Measurements from ENCODE around the gene ARMC12.

Gene ARMC12

GRCh38 chr6:35777356-35778102 lies 40.7 kb downstream of the ARMC12 start:
- no peak for DNase-seq

- DNase-seq = no peak
These were observed 41.6 kb downstream of the ARMC12 start for GRCh38 chr6:35778437-35778836.

GRCh38 chr6:35780719-35781118 lies 43.9 kb downstream of the ARMC12 start, which contains the start of gene CLPSL1:
Gene CLPSL1 (plus strand): TSS chr6:35781019. CDS start chr6:35781111, 92 bp downstream.
- DNase-seq = no peak

- DNase-seq = no peak
These were observed 44.5 kb downstream of the ARMC12 start for GRCh38 chr6:35781290-35781689.

- DNase-seq = no peak
These were observed 45.6 kb downstream of the ARMC12 start for GRCh38 chr6:35782424-35782823.

GRCh38 chr6:35784200-35784599 lies 47.4 kb downstream of the ARMC12 start:
- DNase-seq = no peak

GRCh38 chr6:35786272-35786671 lies 49.4 kb downstream of the ARMC12 start:
- DNase-seq = no peak

- no peak for DNase-seq
These were observed 50.0 kb downstream of the ARMC12 start for GRCh38 chr6:35786810-35787209.

- DNase-seq = no peak
These were observed 50.7 kb downstream of the ARMC12 start for GRCh38 chr6:35787266-35788218.

GRCh38 chr6:35788423-35788982 lies 51.7 kb downstream of the ARMC12 start:
- no peak for DNase-seq

GRCh38 chr6:35790683-35791082 lies 53.9 kb downstream of the ARMC12 start:
- DNase-seq = no peak

- no peak for DNase-seq
These were observed 58.0 kb downstream of the ARMC12 start for GRCh38 chr6:35794536-35795452.

- no peak for DNase-seq
These were observed 58.7 kb downstream of the ARMC12 start for GRCh38 chr6:35795453-35796071.

GRCh38 chr6:35796236-35796635 lies 59.4 kb downstream of the ARMC12 start:
- DNase-seq = no peak

- DNase-seq = no peak
These were observed 61.1 kb downstream of the ARMC12 start for GRCh38 chr6:35797837-35798526.
